ENCODE data around the gene TRABD2B. TPM values are rescaled to one million over a fixed set of nuclear protein-coding genes. Genes with fewer than 3 reads are reported as not detected.

Gene TRABD2B
- polyA plus RNA-seq, 1 of the 3 experiments (the other 2 are of a cell fraction) = 0.03 TPM

DNA sequence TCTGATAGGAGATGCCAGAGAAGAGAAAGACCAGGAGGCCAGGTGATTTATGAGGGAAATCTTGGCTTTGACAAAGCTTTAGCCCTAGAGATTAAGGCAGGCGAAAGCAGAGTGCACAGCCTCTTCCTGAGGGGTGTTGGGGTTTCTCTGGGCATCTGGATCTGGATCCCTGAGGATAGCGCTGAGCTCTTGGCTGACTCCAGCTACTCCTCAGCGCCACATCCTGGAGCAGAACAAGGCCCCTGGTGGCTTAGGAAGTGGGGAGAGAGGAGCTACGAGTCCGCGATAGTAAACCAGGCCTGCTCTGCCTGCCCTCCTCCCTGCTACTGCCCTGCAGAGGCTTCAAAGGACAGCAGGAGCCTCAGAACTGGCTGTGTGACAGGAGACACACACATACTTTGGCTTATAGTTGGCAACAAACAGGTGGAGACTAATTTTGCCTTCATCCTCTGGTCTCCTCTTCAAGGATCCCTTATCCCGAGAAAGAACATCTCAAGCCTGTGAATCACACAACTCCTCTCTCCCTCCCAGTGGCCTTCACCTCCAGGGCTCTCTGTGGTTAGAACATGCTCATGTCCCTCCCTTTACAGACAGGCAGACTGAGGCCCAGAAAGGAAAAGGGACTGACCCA, 66.9 kb downstream of the TRABD2B start:
- H3K9me2 ChIP-seq = no peaks in the 10 kb centered on the region
- H3K36me3 ChIP-seq (replicated peaks in 1 of 2; ENCODE audit: control insufficient read depth in 1 of 2, insufficient read depth in 2 of 2, low read length in 1 of 2) = no peaks in the 10 kb centered on the region
- 54% methylated on average over 4 of the region's 7 CpGs for WGBS (ENCODE audit: low lambda C conversion rate)
- H3F3A ChIP-seq (replicated peaks; ENCODE audit: insufficient read depth) = no peaks in the 10 kb centered on the region
- H3K4me1 ChIP-seq (ENCODE audit: control insufficient read depth in 1 of 2, insufficient read depth in 2 of 2, low read depth in 1 of 2, low read length in 1 of 2) = peaks cover 0 to 24% of the 10 kb centered on the region in 2 experiments; a peak in 1 of 4 replicates
- H3K9me3 ChIP-seq = no peaks in the 10 kb centered on the region
- H3K9ac ChIP-seq = no peak overlapping the region
- no peak overlapping the region for H3K4me3 ChIP-seq (ENCODE audit: low read depth in 2 of 2, low read length in 1 of 2)
- H3K27ac ChIP-seq (ENCODE audit: low read depth in 2 of 2, low read length in 1 of 2) = no peak overlapping the region; a peak in 1 of 4 replicates
- H3K79me2 ChIP-seq (ENCODE audit: insufficient read depth) = no peaks in the 10 kb centered on the region
- DNase-seq = peak; percentile 31
- H2AFZ ChIP-seq (ENCODE audit: low read depth) = no peak overlapping the region
- ChIA-PET POLR2A (no interaction called here), CTCF (interaction anchor here (1.0 to 1.6 kb wide), 3 partner anchors 144 to 192 kb away, joined by 3 to 5 read pairs (median 4); no protein-coding TSS in a partner anchor)
- H4K20me1 ChIP-seq (ENCODE audit: insufficient read depth) = no peaks in the 10 kb centered on the region
- TF ChIP-seq RCOR1 (IDR thresholded peaks at IDR 0.05; ENCODE audit: low read length) (no peak), YY1 (IDR thresholded peaks at IDR 0.05; ENCODE audit: low read depth) (no peak), TAF1 (IDR thresholded peaks at IDR 0.05; ENCODE audit: borderline replicate concordance, low read depth, low read length) (no peak), NFIC (IDR thresholded peaks at IDR 0.05; ENCODE audit: borderline replicate concordance) (no peak), RFX5 (IDR thresholded peaks at IDR 0.05; ENCODE audit: low read length) (no peak), RAD21 (IDR thresholded peaks at IDR 0.05; ENCODE audit: low read length) (no peak), GABPA (IDR thresholded peaks at IDR 0.05; ENCODE audit: low read depth) (no peak), FOXM1 (IDR thresholded peaks at IDR 0.05; ENCODE audit: low read depth) (no peak), SMC3 (IDR thresholded peaks at IDR 0.05; ENCODE audit: low read depth, low read length) (no peak)
- TF ChIP-seq, protein P1, sequence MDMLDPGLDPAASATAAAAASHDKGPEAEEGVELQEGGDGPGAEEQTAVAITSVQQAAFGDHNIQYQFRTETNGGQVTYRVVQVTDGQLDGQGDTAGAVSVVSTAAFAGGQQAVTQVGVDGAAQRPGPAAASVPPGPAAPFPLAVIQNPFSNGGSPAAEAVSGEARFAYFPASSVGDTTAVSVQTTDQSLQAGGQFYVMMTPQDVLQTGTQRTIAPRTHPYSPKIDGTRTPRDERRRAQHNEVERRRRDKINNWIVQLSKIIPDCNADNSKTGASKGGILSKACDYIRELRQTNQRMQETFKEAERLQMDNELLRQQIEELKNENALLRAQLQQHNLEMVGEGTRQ (IDR thresholded peaks at IDR 0.05; ENCODE audit: borderline replicate concordance, low read depth, low read length) = no peak
- TF ChIP-seq, protein P2, sequence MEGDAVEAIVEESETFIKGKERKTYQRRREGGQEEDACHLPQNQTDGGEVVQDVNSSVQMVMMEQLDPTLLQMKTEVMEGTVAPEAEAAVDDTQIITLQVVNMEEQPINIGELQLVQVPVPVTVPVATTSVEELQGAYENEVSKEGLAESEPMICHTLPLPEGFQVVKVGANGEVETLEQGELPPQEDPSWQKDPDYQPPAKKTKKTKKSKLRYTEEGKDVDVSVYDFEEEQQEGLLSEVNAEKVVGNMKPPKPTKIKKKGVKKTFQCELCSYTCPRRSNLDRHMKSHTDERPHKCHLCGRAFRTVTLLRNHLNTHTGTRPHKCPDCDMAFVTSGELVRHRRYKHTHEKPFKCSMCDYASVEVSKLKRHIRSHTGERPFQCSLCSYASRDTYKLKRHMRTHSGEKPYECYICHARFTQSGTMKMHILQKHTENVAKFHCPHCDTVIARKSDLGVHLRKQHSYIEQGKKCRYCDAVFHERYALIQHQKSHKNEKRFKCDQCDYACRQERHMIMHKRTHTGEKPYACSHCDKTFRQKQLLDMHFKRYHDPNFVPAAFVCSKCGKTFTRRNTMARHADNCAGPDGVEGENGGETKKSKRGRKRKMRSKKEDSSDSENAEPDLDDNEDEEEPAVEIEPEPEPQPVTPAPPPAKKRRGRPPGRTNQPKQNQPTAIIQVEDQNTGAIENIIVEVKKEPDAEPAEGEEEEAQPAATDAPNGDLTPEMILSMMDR (IDR thresholded peaks at IDR 0.05) = no peak
- TF ChIP-seq, protein P3, sequence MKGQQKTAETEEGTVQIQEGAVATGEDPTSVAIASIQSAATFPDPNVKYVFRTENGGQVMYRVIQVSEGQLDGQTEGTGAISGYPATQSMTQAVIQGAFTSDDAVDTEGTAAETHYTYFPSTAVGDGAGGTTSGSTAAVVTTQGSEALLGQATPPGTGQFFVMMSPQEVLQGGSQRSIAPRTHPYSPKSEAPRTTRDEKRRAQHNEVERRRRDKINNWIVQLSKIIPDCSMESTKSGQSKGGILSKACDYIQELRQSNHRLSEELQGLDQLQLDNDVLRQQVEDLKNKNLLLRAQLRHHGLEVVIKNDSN (IDR thresholded peaks at IDR 0.05; ENCODE audit: borderline replicate concordance, low read depth) = no peak
- no peak overlapping the region for H3K4me2 ChIP-seq
- H3K27me3 ChIP-seq (ENCODE audit: insufficient read depth) = no peaks in the 10 kb centered on the region

DNA sequence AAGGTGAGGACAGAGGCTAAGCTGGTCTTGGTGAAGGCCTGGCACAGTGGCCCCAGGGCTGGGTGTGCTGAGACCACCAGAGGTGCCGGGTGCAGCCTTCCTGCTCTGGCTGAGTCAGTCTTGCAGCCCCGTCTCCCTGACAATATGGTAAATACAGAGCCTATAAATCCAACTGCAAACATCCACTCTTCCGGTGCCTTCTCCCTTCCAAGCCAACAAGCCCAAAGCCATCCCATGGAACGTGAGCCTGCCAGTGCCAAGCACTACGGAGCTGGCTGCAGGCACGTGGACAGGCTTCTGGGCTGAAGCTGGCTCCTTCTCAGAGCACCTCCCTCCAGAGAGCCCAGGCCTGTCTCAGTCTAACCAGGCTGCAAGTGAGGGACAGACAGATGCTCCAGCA, 70.0 kb downstream of the TRABD2B start:
- CTCF ChIA-PET = interaction anchor here (0.7 to 1.2 kb wide), 3 partner anchors 9 to 1803 kb away, joined by 3 to 4 read pairs (median 3); partner anchors contain the start of gene TRABD2B
- TF ChIP-seq, protein P4, sequence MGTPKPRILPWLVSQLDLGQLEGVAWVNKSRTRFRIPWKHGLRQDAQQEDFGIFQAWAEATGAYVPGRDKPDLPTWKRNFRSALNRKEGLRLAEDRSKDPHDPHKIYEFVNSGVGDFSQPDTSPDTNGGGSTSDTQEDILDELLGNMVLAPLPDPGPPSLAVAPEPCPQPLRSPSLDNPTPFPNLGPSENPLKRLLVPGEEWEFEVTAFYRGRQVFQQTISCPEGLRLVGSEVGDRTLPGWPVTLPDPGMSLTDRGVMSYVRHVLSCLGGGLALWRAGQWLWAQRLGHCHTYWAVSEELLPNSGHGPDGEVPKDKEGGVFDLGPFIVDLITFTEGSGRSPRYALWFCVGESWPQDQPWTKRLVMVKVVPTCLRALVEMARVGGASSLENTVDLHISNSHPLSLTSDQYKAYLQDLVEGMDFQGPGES (IDR thresholded peaks at IDR 0.05; ENCODE audit: low read depth, low read length) = no peak
- TF ChIP-seq MEF2A (IDR thresholded peaks at IDR 0.05; ENCODE audit: borderline replicate concordance, low read depth) (no peak), RCOR1 (IDR thresholded peaks at IDR 0.05; ENCODE audit: low read length) (no peak), TEAD4 (IDR thresholded peaks at IDR 0.05; ENCODE audit: borderline replicate concordance, insufficient read depth) (no peak), POLR2AphosphoS5 (IDR thresholded peaks at IDR 0.05; ENCODE audit: low read depth, low read length) (no peak), JUND (IDR thresholded peaks at IDR 0.05) (no peak), YY1 (IDR thresholded peaks at IDR 0.05; ENCODE audit: low read depth) (no peak)
- TF ChIP-seq, protein P3 (IDR thresholded peaks at IDR 0.05; ENCODE audit: borderline replicate concordance, low read depth) = no peak
- TF ChIP-seq, protein P5, sequence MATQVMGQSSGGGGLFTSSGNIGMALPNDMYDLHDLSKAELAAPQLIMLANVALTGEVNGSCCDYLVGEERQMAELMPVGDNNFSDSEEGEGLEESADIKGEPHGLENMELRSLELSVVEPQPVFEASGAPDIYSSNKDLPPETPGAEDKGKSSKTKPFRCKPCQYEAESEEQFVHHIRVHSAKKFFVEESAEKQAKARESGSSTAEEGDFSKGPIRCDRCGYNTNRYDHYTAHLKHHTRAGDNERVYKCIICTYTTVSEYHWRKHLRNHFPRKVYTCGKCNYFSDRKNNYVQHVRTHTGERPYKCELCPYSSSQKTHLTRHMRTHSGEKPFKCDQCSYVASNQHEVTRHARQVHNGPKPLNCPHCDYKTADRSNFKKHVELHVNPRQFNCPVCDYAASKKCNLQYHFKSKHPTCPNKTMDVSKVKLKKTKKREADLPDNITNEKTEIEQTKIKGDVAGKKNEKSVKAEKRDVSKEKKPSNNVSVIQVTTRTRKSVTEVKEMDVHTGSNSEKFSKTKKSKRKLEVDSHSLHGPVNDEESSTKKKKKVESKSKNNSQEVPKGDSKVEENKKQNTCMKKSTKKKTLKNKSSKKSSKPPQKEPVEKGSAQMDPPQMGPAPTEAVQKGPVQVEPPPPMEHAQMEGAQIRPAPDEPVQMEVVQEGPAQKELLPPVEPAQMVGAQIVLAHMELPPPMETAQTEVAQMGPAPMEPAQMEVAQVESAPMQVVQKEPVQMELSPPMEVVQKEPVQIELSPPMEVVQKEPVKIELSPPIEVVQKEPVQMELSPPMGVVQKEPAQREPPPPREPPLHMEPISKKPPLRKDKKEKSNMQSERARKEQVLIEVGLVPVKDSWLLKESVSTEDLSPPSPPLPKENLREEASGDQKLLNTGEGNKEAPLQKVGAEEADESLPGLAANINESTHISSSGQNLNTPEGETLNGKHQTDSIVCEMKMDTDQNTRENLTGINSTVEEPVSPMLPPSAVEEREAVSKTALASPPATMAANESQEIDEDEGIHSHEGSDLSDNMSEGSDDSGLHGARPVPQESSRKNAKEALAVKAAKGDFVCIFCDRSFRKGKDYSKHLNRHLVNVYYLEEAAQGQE (IDR thresholded peaks at IDR 0.05; ENCODE audit: low read depth, low read length) = no peak

More for the DNA sequence above, 70.0 kb downstream of the TRABD2B start:
- WGBS (ENCODE audit: low lambda C conversion rate) = 34% methylated on average over 3 of the region's 6 CpGs
- Histone ChIP-seq H3K4me2 (no peak overlapping the region), H3K9me2 (no peaks in the 10 kb centered on the region), H3F3A (replicated peaks; ENCODE audit: insufficient read depth) (no peaks in the 10 kb centered on the region), H3K4me1 (ENCODE audit: control insufficient read depth in 1 of 2, insufficient read depth in 2 of 2, low read depth in 1 of 2, low read length in 1 of 2) (peaks cover 0 to 24% of the 10 kb centered on the region in 2 experiments; a peak in 1 of 4 replicates), H2AFZ (ENCODE audit: low read depth) (no peak overlapping the region), H3K9me3 (no peaks in the 10 kb centered on the region), H3K27me3 (ENCODE audit: insufficient read depth) (no peaks in the 10 kb centered on the region), H3K4me3 (ENCODE audit: low read depth in 2 of 2, low read length in 1 of 2) (no peak overlapping the region), H3K9ac (no peak overlapping the region), H4K20me1 (ENCODE audit: insufficient read depth) (no peaks in the 10 kb centered on the region), H3K27ac (ENCODE audit: low read depth in 2 of 2, low read length in 1 of 2) (no peak overlapping the region), H3K36me3 (replicated peaks in 1 of 2; ENCODE audit: control insufficient read depth in 1 of 2, insufficient read depth in 2 of 2, low read length in 1 of 2) (no peaks in the 10 kb centered on the region), H3K79me2 (ENCODE audit: insufficient read depth) (no peaks in the 10 kb centered on the region)
- DNase-seq = no peak
- POLR2A ChIA-PET = no interaction called here

All from SK-N-SH (cell line).